Vagina (tissue), 2 donors: ENCODE results near the gene SLC10A7.

Experiments used
- POLR2A ChIP-seq, 2 donors: fragments of 450-650 bp; IDR thresholded peaks; one replicate each; pipeline ENCODE4 v1.6.1; 2017; ENCODE audit warnings: antibody characterized with exemption in 2 of 2, mild to moderate bottlenecking in 2 of 2, moderate library complexity in 2 of 2
- TF ChIP-seq, protein P1 (sequence below), 3 experiments: fragments of 450-650 bp in 2 of 3; fragments of 200-600 bp in 1 of 3; sonication (generic) in 1 of 3; IDR thresholded peaks; one replicate each; pipeline ENCODE4 v1.5.1; 2017 to 2019; ENCODE audit warnings: antibody characterized with exemption in 3 of 3, mild to moderate bottlenecking in 2 of 3, moderate library complexity in 2 of 3

DNA sequence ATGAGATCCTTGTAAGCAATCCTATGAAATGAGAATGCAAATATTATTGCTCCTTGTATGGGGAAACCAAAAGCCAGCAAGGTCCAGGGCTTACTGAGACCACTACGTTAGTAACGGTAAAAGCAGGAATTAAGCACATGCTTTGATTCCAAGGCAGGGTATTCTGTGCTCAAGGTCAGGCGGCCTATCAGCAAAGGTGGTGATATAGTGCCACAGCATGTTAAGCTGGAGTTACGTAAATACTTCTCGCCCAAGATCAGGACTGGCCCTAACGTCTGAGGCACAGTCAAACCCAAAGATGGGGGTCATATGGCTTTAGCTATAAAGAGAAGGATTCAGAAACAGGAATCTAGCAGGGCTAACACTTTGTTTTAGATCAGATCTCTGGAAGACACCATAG, 27.6 kb downstream of the SLC10A7 start:
- no peak for TF ChIP-seq POLR2A (IDR thresholded peaks at IDR 0.05)
- TF ChIP-seq, protein P1, sequence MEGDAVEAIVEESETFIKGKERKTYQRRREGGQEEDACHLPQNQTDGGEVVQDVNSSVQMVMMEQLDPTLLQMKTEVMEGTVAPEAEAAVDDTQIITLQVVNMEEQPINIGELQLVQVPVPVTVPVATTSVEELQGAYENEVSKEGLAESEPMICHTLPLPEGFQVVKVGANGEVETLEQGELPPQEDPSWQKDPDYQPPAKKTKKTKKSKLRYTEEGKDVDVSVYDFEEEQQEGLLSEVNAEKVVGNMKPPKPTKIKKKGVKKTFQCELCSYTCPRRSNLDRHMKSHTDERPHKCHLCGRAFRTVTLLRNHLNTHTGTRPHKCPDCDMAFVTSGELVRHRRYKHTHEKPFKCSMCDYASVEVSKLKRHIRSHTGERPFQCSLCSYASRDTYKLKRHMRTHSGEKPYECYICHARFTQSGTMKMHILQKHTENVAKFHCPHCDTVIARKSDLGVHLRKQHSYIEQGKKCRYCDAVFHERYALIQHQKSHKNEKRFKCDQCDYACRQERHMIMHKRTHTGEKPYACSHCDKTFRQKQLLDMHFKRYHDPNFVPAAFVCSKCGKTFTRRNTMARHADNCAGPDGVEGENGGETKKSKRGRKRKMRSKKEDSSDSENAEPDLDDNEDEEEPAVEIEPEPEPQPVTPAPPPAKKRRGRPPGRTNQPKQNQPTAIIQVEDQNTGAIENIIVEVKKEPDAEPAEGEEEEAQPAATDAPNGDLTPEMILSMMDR (IDR thresholded peaks at IDR 0.05): no peak
